CD4-positive, alpha-beta memory T cell (primary cell): ENCODE data around the gene FREM2. TPM values are rescaled to one million over a fixed set of nuclear protein-coding genes. Genes with fewer than 3 reads are reported as not detected.
A peak's percentile ranks its signal among the peaks of the same experiment; 100 is the strongest.

Source experiments
- CTCF ChIA-PET: fragments of 350-600 bp; sonication (Branson Sonifier 250); formaldehyde crosslinking; loops from one replicate; lab custom pipeline; 2021; ENCODE audit warnings: inconsistent platforms; ENCODE audit not compliant: partially characterized antibody; lab: Charles Lee
- POLR2A ChIA-PET: fragments of 350-600 bp; sonication (Branson Sonifier 250); formaldehyde crosslinking; loops from one replicate; lab custom pipeline; 2021; ENCODE audit not compliant: partially characterized antibody; lab: Charles Lee
- DNase-seq, 5 donors: peaks; one replicate each; pipeline versions ENCODE4 v3.0.0 to v3.0.0-alpha.2; 2020 to 2022; ENCODE audit warnings: mixed read lengths in 1 of 5
- H3K27ac ChIP-seq: one replicate; pipeline ENCODE4 v1.7.0; 2013; ENCODE audit warnings: low read depth, low read length
- H3K27me3 ChIP-seq: 2 replicates; pipeline ENCODE4 v1.7.0; 2013; ENCODE audit warnings: mild to moderate bottlenecking, low read length, moderate library complexity; ENCODE audit not compliant: insufficient read depth
- H3K36me3 ChIP-seq: 2 replicates; pipeline ENCODE4 v1.7.0; 2013; ENCODE audit warnings: mild to moderate bottlenecking, low read length, moderate library complexity; ENCODE audit not compliant: insufficient read depth
- H3K4me1 ChIP-seq: 2 replicates; pipeline ENCODE4 v1.7.0; 2013; ENCODE audit warnings: mild to moderate bottlenecking, low read length, moderate library complexity; ENCODE audit not compliant: insufficient read depth
- H3K4me3 ChIP-seq, 2 donors: one replicate each; pipeline ENCODE4 v1.7.0; 2013; ENCODE audit warnings: low read length in 2 of 2, mild to moderate bottlenecking in 1 of 2
- H3K9me3 ChIP-seq, 2 donors: one replicate each; pipeline ENCODE4 v1.7.0; 2013; ENCODE audit warnings: low read length in 2 of 2, control low read depth in 1 of 2; ENCODE audit not compliant: control insufficient read depth in 1 of 2
- H3K27ac Mint-ChIP-seq, 7 donors: one replicate each; pipeline ENCODE4 v1.8.0; 2020 to 2021; ENCODE audit warnings: mixed read lengths in 7 of 7, mild to moderate bottlenecking in 6 of 7, inconsistent platforms in 3 of 7, moderate library complexity in 3 of 7
- H3K27me3 Mint-ChIP-seq, 2 donors: one replicate each; pipeline ENCODE4 v1.8.0; 2020 to 2021; ENCODE audit warnings: mixed read lengths in 2 of 2
- H3K36me3 Mint-ChIP-seq, 2 donors: one replicate each; pipeline ENCODE4 v1.8.0; 2020 to 2021; ENCODE audit warnings: mixed read lengths in 2 of 2, inconsistent platforms in 1 of 2, mild to moderate bottlenecking in 1 of 2
- H3K4me1 Mint-ChIP-seq, 4 donors: one replicate each; pipeline ENCODE4 v1.8.0; 2020 to 2021; ENCODE audit warnings: mixed read lengths in 4 of 4, mild to moderate bottlenecking in 1 of 4
- H3K4me3 Mint-ChIP-seq, 8 donors: one replicate each; pipeline ENCODE4 v1.8.0; 2020 to 2021; ENCODE audit warnings: mixed read lengths in 8 of 8, mild to moderate bottlenecking in 7 of 8, moderate library complexity in 6 of 8, inconsistent platforms in 3 of 8
- H3K9me3 Mint-ChIP-seq, 8 donors: one replicate each; pipeline ENCODE4 v1.8.0; 2020 to 2021; ENCODE audit warnings: mixed read lengths in 8 of 8, mild to moderate bottlenecking in 5 of 8, inconsistent platforms in 3 of 8, moderate library complexity in 1 of 8
- intact Hi-C: fragments of 100-400 bp; cut with micrococcal nuclease; formaldehyde crosslinking; loops from one replicate; pipeline ENCODE4 v1.15.1; 2023
- polyA plus RNA-seq, 2 donors: library from polyadenylated mRNA; unstranded; fragments of 300-500 nt; fragmentation: Illumina TruSeq; gene quantifications; one replicate each; pipeline ENCODE4 v1.2.3, GENCODE V29; 2021
- total RNA-seq, 2 experiments: library from RNA; stranded (reverse); gene quantifications; one replicate each; pipeline ENCODE4 v1.2.3, GENCODE V29; 2021

The FREM2 gene
- total and polyA plus RNA-seq, 4 experiments from 2014 or later = not detected

GRCh38 chr13:38671980-38672379, 14.9 kb upstream of the FREM2 start:
- H3K27ac Mint-ChIP-seq = no peak overlapping the region
- no peaks in the 10 kb centered on the region for H3K36me3 Mint-ChIP-seq
- POLR2A ChIA-PET = no interaction called here
- intact Hi-C loops = no loop called here
- H3K9me3 ChIP-seq = no peaks in the 10 kb centered on the region
- no peak overlapping the region for H3K4me3 ChIP-seq
- H3K9me3 Mint-ChIP-seq = peaks cover 0 to 2% (median 0%) of the 10 kb centered on the region in 8 donors
- H3K27me3 Mint-ChIP-seq = peaks cover 0 to 2% of the 10 kb centered on the region in 2 donors
- H3K4me3 Mint-ChIP-seq = no peak overlapping the region
- CTCF ChIA-PET = no interaction called here
- H3K4me1 Mint-ChIP-seq = no peaks in the 10 kb centered on the region
- H3K27ac ChIP-seq = no peak overlapping the region
- no peaks in the 10 kb centered on the region for H3K27me3 ChIP-seq
- H3K36me3 ChIP-seq = no peaks in the 10 kb centered on the region
- H3K4me1 ChIP-seq = no peaks in the 10 kb centered on the region
- no peak for DNase-seq

- Histone ChIP-seq H3K27ac (no peak overlapping the region), H3K36me3 (no peaks in the 10 kb centered on the region), H3K9me3 (no peaks in the 10 kb centered on the region), H3K4me1 (no peaks in the 10 kb centered on the region), H3K27me3 (no peaks in the 10 kb centered on the region), H3K4me3 (no peak overlapping the region)
- POLR2A ChIA-PET = no interaction called here
- intact Hi-C loops = no loop called here
- Mint-ChIP-seq H3K9me3 (no peaks in the 10 kb centered on the region), H3K36me3 (no peaks in the 10 kb centered on the region), H3K27me3 (no peaks in the 10 kb centered on the region), H3K27ac (no peak overlapping the region), H3K4me3 (no peak overlapping the region), H3K4me1 (no peaks in the 10 kb centered on the region)
- CTCF ChIA-PET = no interaction called here
- no peak for DNase-seq
Measured at GRCh38 chr13:38674208-38674607, 12.7 kb upstream of the FREM2 start.

GRCh38 chr13:38680912-38681311, 6.0 kb upstream of the FREM2 start:
- Mint-ChIP-seq H3K4me1 (peaks cover 0 to 3% (median 3%) of the 10 kb centered on the region in 4 donors), H3K27me3 (peaks cover 3 to 5% of the 10 kb centered on the region in 2 donors), H3K36me3 (no peaks in the 10 kb centered on the region), H3K4me3 (no peak overlapping the region), H3K9me3 (no peaks in the 10 kb centered on the region), H3K27ac (no peak overlapping the region)
- H3K27me3 ChIP-seq = no peaks in the 10 kb centered on the region
- H3K4me1 ChIP-seq = no peaks in the 10 kb centered on the region
- intact Hi-C loops = no loop called here
- CTCF ChIA-PET = no interaction called here
- H3K36me3 ChIP-seq = no peaks in the 10 kb centered on the region
- no peak overlapping the region for H3K27ac ChIP-seq
- H3K4me3 ChIP-seq = no peak overlapping the region
- H3K9me3 ChIP-seq = no peaks in the 10 kb centered on the region
- no peak for DNase-seq
- POLR2A ChIA-PET = no interaction called here

- peaks cover 3 to 9% (median 5%) of the 10 kb centered on the region in 4 donors for H3K4me1 Mint-ChIP-seq
- peaks cover 7 to 11% of the 10 kb centered on the region in 2 donors for H3K27me3 Mint-ChIP-seq
- intact Hi-C loops = no loop called here
- H3K27me3 ChIP-seq = no peaks in the 10 kb centered on the region
- peaks cover 0 to 2% (median 0%) of the 10 kb centered on the region in 8 donors for H3K9me3 Mint-ChIP-seq
- no peak overlapping the region for H3K27ac Mint-ChIP-seq
- no peak overlapping the region for H3K4me3 Mint-ChIP-seq
- H3K4me3 ChIP-seq = no peak overlapping the region
- H3K4me1 ChIP-seq = no peaks in the 10 kb centered on the region
- no peak for DNase-seq
- H3K36me3 Mint-ChIP-seq = no peaks in the 10 kb centered on the region
- ChIA-PET CTCF (no interaction called here), POLR2A (no interaction called here)
- no peaks in the 10 kb centered on the region for H3K9me3 ChIP-seq
- no peaks in the 10 kb centered on the region for H3K36me3 ChIP-seq
- no peak overlapping the region for H3K27ac ChIP-seq
Measured at GRCh38 chr13:38684714-38685113, 2.2 kb upstream of the FREM2 start.

- no peak overlapping the region for H3K27ac Mint-ChIP-seq
- peaks cover 3 to 9% (median 5%) of the 10 kb centered on the region in 4 donors for H3K4me1 Mint-ChIP-seq
- Histone ChIP-seq H3K4me1 (no peaks in the 10 kb centered on the region), H3K27me3 (no peaks in the 10 kb centered on the region), H3K36me3 (no peaks in the 10 kb centered on the region), H3K4me3 (no peak overlapping the region), H3K27ac (no peak overlapping the region), H3K9me3 (no peaks in the 10 kb centered on the region)
- peaks cover 0 to 2% (median 0%) of the 10 kb centered on the region in 8 donors for H3K9me3 Mint-ChIP-seq
- POLR2A ChIA-PET = no interaction called here
- peaks cover 7 to 11% of the 10 kb centered on the region in 2 donors for H3K27me3 Mint-ChIP-seq
- DNase-seq = no peak
- CTCF ChIA-PET = no interaction called here
- no peak overlapping the region for H3K4me3 Mint-ChIP-seq
- H3K36me3 Mint-ChIP-seq = no peaks in the 10 kb centered on the region
- intact Hi-C loops = no loop called here
Measured at GRCh38 chr13:38685431-38685830, 1.4 kb upstream of the FREM2 start.

- no peak overlapping the region for H3K27ac Mint-ChIP-seq
- Histone ChIP-seq H3K4me1 (no peaks in the 10 kb centered on the region), H3K36me3 (no peaks in the 10 kb centered on the region), H3K4me3 (no peak overlapping the region), H3K9me3 (no peaks in the 10 kb centered on the region), H3K27me3 (no peaks in the 10 kb centered on the region), H3K27ac (no peak overlapping the region)
- H3K4me1 Mint-ChIP-seq = peaks cover 3 to 9% (median 5%) of the 10 kb centered on the region in 4 donors
- H3K4me3 Mint-ChIP-seq = peak overlapping the region in 3 of 8 donors; percentile 9 to 48 (median 42)
- intact Hi-C loops = no loop called here
- ChIA-PET POLR2A (no interaction called here), CTCF (no interaction called here)
- H3K9me3 Mint-ChIP-seq = peaks cover 0 to 2% (median 0%) of the 10 kb centered on the region in 8 donors
- H3K36me3 Mint-ChIP-seq = no peaks in the 10 kb centered on the region
- no peak for DNase-seq
- peaks cover 7 to 11% of the 10 kb centered on the region in 2 donors for H3K27me3 Mint-ChIP-seq
Measured at GRCh38 chr13:38685974-38686576, 802 bp upstream of the FREM2 start.

GRCh38 chr13:38687246-38688229, 661 bp downstream of the FREM2 start:
- H3K4me1 Mint-ChIP-seq = peaks cover 3 to 9% (median 5%) of the 10 kb centered on the region in 4 donors
- no peak for DNase-seq
- H3K4me3 Mint-ChIP-seq = no peak overlapping the region
- peaks cover 0 to 2% (median 0%) of the 10 kb centered on the region in 8 donors for H3K9me3 Mint-ChIP-seq
- CTCF ChIA-PET = no interaction called here
- H3K4me3 ChIP-seq = no peak overlapping the region
- no peaks in the 10 kb centered on the region for H3K27me3 ChIP-seq
- no peaks in the 10 kb centered on the region for H3K9me3 ChIP-seq
- peaks cover 7 to 11% of the 10 kb centered on the region in 2 donors for H3K27me3 Mint-ChIP-seq
- intact Hi-C loops = no loop called here
- no peaks in the 10 kb centered on the region for H3K36me3 ChIP-seq
- no peak overlapping the region for H3K27ac Mint-ChIP-seq
- no peaks in the 10 kb centered on the region for H3K4me1 ChIP-seq
- POLR2A ChIA-PET = no interaction called here
- H3K36me3 Mint-ChIP-seq = no peaks in the 10 kb centered on the region
- H3K27ac ChIP-seq = no peak overlapping the region
